Activated T-helper 9 cell treated with anti-CD3 and anti-CD28 coated beads, Interleukin-2, amount 50 U/mL, for 16 hours (primary cell): ENCODE measurements around the gene SRSF10.
"Not testable (repeated sequence)": the region's sequence is repeated elsewhere in the genome, so short reads cannot be mapped to it uniquely, and the experiment has no call there.

Experiments used
- DNase-seq: peaks from one replicate; pipeline ENCODE4 v3.0.0-alpha.2; 2020; ENCODE audit warnings: low read depth

The SRSF10 gene

GRCh38 chr1:23997812-23998211 is 17.7 kb upstream of the SRSF10 start:
- DNase-seq: no peak

GRCh38 chr1:23996700-23997229 is 16.6 kb upstream of the SRSF10 start:
- no peak for DNase-seq

GRCh38 chr1:23995431-23995837 is 15.3 kb upstream of the SRSF10 start:
- no peak for DNase-seq

DNA sequence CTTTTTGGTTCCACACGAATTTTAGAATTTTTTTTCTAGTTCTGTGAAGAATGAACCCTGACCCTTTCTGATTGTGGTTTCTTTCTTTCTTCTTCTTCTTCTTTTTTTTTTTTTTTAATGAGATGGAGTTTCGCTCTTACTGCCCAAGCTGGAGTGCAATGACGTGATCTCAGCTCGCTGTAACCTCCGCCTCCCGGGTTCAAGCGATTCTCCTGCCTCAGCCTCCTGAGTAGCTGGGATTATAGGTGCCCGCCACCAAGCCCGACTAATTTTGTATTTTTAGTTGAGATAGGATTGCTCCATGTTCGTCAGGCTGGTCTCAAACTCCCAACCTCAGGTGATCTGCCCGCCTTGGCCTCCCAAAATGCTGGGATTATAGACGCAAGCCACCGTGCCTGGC is 11.9 kb upstream of the SRSF10 start:
- DNase-seq: not testable (repeated sequence)

- no peak for DNase-seq
Observed at GRCh38 chr1:23989263-23989662, 9.1 kb upstream of the SRSF10 start.

DNA sequence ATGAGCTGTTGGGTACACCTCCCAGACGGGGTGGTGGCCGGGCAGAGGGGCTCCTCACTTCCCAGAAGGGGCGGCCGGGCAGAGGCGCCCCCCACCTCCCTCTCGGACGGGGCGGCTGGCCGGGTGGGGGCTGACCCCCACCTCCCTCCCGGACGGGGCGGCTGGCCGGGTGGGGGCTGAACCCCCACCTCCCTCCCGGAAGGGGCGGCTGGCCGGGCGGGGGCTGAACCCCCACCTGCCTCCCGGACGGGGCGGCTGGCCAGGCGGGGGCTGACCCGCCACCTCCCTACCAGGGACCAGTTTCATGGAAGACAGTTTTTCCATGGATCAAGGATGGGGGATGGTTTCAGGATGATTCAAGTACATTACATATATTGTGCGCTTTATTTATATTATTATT is 6.9 kb upstream of the SRSF10 start:
- DNase-seq: not testable (repeated sequence)

DNA sequence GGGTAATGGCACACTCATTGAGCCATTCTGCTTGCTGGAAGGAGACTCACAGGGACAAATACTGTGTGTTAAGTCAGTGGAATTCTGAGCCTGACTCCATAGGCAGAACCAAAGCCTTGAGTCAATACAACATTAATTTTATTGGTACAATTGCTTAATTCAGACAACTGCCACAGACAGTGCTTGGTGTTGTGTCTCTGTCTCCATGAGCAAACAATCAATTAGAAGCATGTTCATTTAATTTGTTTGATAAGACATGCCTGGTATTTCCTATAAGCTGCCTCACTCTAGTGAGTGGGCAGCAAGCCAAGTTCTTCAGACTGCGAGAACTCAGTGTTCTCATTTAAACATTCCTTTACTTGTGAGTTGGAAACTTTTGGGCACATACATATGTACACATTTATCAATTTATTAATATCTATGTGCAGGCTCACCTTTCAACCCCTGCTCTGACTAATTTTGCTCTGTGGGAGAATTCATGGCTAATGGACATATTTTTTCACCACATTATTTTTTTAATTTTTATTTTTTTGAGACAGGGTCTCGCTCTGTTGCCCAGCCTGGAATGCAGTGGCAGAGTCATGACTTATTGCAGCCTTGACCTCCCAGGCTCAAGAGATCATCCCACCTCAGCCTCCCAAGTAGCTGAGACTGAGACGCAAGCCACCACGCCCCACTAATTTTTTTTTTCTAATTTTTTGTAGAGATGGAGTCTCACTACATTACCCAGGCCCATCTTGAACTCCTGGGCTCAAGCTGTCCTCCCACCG is 4.5 kb upstream of the SRSF10 start:
- no peak for DNase-seq

DNA sequence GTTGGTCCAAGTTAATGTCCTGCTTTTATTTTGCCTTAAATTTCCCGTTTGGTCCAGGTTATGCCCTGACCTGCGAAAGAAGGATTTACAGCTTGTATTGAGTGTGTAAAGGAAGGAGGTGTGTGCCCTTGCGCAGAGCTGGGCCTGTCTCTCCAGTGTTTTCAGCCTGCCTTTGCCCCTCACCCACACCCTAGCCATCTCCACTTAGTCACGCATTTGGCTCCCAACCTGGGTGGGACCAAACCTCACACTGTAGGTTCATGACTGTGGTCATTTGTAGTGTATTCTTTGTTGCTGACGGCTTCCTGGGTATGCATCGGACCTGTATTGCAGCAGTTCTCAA is 572 bp upstream of the SRSF10 start:
- peak; percentile 9 for DNase-seq

DNA sequence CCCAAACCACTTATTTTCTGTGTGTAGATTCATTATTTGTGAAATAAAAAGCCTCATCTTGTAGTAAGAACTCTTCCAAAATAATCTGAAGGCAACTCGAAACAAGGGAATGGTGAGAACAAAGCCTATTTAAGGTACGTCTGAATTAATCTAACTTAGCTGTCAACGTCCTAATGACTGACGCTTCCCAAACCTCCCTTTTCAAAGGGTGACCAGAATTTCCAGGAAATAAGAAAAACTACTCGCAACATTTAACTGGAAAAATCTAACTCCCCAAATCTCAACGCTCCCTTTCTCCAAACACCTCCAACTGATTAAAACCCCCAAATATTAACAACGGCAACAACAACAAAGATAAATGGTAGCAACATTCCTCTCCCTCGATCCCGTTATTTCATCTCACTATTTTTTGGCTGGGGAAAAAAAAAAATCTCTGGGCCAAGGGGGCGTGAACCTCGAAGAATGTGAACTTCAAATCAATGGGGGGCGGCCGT is 693 bp downstream of the SRSF10 start:
- no peak for DNase-seq

- no peak for DNase-seq
Observed at GRCh38 chr1:23978805-23979204, 1.3 kb downstream of the SRSF10 start.

DNA sequence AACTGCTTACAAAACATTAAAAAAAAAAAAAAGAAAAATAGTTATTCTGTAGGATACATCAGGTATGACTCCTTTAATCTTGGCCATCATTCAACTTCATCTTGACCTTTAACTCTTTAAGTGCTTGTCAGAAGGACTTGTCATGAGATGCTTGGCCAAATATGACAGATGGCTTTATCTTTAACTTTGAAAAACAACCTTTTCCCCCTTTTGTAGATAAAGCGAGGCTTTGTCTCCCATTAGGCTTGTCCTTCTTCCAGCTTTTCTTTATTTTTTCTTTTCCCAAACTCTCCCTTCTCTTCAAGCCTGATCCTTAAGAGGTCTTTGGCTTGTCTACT is 2.3 kb downstream of the SRSF10 start:
- DNase-seq: no peak

DNA sequence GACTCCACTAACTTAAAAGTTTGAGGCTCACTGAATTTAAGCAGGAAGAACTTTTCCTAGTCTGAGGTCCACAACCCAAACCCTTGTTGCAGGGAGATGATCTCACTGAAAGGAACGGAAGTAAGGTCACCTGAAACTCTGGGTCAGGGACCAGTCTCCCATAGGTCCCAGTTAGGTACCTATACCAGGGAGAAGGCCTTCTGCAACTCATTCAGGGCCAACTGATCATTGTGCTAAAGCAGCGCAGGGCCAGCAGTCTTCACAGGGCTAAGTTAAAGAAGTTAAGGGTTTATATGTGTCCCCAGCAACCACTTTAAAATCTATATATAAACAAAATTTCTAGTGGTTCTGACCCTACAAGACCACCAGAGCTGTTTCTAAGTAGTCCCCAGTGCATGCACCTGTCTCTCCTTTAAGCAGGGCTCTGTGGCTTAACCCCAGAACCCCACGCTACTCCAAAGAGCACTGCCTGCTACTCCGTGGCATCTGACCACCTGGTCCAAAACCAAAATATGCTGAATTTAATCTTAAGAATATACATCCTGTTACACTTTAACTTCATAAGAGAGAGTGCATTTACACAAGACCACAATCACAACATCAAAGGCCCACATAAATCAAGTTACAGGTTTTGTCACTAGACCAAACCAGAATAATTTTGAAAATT is 2.8 kb downstream of the SRSF10 start:
- no peak for DNase-seq

- DNase-seq: no peak
Observed at GRCh38 chr1:23967871-23968270, 12.3 kb downstream of the SRSF10 start.

- no peak for DNase-seq
Observed at GRCh38 chr1:23966973-23967493, 13.1 kb downstream of the SRSF10 start.

GRCh38 chr1:23964790-23965740 is 15.1 kb downstream of the SRSF10 start:
- DNase-seq: no peak

GRCh38 chr1:23964235-23964668 is 15.9 kb downstream of the SRSF10 start:
- DNase-seq: no peak

- no peak for DNase-seq
Observed at GRCh38 chr1:23963617-23964234, 16.4 kb downstream of the SRSF10 start.

DNA sequence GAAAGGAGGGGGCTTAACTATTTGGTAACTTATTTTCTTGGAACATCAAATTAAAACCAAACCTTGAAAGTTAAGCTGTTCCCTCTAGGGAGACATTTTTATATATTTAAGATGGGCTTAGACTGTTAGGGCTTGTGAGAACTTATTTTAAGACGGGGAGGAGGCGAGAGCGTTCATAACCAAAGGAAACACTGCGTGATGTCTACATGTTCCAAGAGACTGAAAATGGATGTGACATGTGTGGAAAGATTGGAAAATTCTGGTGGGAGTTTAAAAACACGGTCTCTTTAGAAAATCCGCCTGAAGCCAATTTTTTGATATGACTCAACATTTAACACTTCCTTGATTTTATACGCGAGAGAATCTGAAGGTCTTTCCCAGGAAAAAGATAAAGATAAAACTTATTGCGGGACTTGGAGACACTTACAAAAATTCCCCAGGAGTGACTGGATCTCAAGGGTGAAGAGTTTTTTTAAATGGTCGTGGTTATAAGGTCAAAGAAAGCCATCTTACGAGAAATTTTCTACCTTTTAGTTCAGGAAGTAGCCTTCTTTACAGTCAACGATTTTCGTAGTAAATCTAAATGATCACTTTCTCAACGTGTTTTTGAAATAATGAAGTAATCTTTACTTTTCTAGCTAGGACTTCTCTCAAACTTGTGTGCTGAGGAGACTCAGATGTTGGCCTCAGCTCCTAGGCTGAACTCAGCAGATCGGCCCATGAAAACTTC is 19.7 kb downstream of the SRSF10 start:
- DNase-seq: no peak

DNA sequence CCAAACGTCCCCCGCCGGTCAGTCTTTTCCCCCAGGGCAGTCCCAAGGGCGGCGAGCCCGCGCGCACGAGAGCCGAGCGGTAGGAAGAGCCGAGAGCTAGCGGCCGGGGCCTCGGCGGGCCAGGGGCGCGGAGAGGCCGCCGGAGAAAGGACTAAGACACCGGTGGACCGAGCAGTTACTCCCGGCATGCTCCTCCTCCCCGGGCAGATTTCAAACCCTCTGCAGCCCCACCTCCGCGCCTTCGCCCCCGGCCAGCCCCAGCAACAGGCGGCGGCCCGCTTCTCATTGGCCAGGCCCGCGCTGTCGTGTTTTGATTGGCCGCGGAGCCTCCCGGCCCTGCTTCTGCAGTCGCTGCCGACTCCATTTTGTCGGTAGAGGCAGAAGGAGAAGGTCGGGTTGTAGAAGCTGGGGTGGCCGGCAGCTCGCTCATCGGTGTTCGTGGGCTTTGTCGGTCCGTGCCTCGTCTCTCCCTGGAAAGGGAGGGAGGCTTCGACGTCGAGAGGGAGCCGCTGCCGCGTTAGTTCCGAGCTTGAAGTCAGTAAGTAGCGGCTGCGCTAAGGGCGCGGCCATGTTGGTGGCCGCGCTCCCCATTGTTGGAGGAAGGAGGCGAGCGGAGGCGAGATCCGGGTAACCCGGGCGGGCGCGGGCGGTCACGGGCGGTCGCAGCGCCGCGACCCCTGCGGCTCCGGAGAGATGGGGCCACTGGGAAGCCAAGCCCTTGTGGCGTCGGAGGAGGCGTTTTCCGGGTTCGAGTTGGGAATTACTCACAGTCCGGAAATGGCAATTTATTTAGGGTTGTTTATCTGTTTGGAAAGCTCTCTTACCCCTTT is 20.5 kb downstream of the SRSF10 start, which contains the start of gene PNRC2:
TSS of gene PNRC2 (plus strand) at position 368 of the 830 bp plus-strand sequence. CDS start 1,630 bp downstream, outside the sequence.
- peak; percentile 94 for DNase-seq
